Measurements from ENCODE around the gene ASCC3. TPM values are rescaled to one million over a fixed set of nuclear protein-coding genes. Genes with fewer than 3 reads are reported as not detected.

The ASCC3 gene
- total and polyA plus RNA-seq, 2 donors (not counting 3 experiments of a cell fraction or from before 2014, with no cell fraction given) = 15.7 to 57.2 TPM

GRCh38 chr6:100671740-100672139 is 209.4 kb downstream of the ASCC3 start:
- CTCF ChIA-PET = interaction anchor here (1.5 kb wide), 1 partner anchor 804 kb away, joined by 4 read pairs; no protein-coding TSS in a partner anchor
- FAIRE-seq = no peak
- dilution Hi-C loops (cut with MboI; ENCODE audit: extremely low pct_ligation_motif_present, low sequenced_read_pairs) = no loop called here

More at GRCh38 chr6:100671740-100672139, 209.4 kb downstream of the ASCC3 start:
- Histone ChIP-seq H4K20me1 (replicated peaks; ENCODE audit: control insufficient read depth, extremely low read depth, insufficient read depth, low read length) (no peaks in the 10 kb centered on the region), H3K4me2 (ENCODE audit: insufficient read depth, low read length) (no peak overlapping the region), H3K4me3 (replicated peaks in 1 of 3; ENCODE audit: insufficient read depth in 1 of 3, low read depth in 1 of 3, low read length in 3 of 3) (no peak overlapping the region), H3K9me3 (replicated peaks; ENCODE audit: control insufficient read depth, insufficient read depth, low read length) (no peaks in the 10 kb centered on the region), H3K27me3 (ENCODE audit: control insufficient read depth in 2 of 2, insufficient read depth in 2 of 2, low read length in 2 of 2) (no peaks in the 10 kb centered on the region), H3K27ac (ENCODE audit: insufficient read depth, low read depth, low read length) (no peak overlapping the region), H2AFZ (ENCODE audit: low read depth, low read length) (no peak overlapping the region), H3K36me3 (ENCODE audit: control insufficient read depth in 2 of 2, extremely low read depth in 1 of 2, insufficient read depth in 2 of 2, low read length in 2 of 2) (no peaks in the 10 kb centered on the region), H3K9ac (replicated peaks; ENCODE audit: extremely low read depth, insufficient read depth, low read length) (no peak overlapping the region), H3K4me1 (ENCODE audit: control insufficient read depth, extremely low read depth, insufficient read depth, low read length) (no peaks in the 10 kb centered on the region), H3K79me2 (ENCODE audit: control insufficient read depth, insufficient read depth, low read length) (no peaks in the 10 kb centered on the region), H3K9me1 (replicated peaks; ENCODE audit: control insufficient read depth, extremely low read depth, insufficient read depth, low read length) (no peaks in the 10 kb centered on the region)
- TF ChIP-seq JUN (IDR thresholded peaks at IDR 0.05; ENCODE audit: borderline replicate concordance, insufficient read depth, insufficient read length, low read depth) = no peak
- no peak for TF ChIP-seq GATA2 (IDR thresholded peaks at IDR 0.05; ENCODE audit: insufficient read depth, insufficient read length, low read depth, low read length)
- no peak for TF ChIP-seq CTCF (IDR thresholded peaks at IDR 0.05; ENCODE audit: extremely low read depth in 1 of 2, insufficient read depth in 1 of 2, low read depth in 1 of 2, low read length in 2 of 2)
- TF ChIP-seq FOS (IDR thresholded peaks at IDR 0.05; ENCODE audit: borderline replicate concordance, insufficient read depth, low read length) = no peak
- TF ChIP-seq POLR2AphosphoS5 (IDR thresholded peaks at IDR 0.05; ENCODE audit: insufficient read depth, low read depth, low read length) = no peak
- no peak for TF ChIP-seq MYC (IDR thresholded peaks at IDR 0.05; ENCODE audit: low read depth, low read length)
- no peak for TF ChIP-seq MAX (IDR thresholded peaks at IDR 0.05; ENCODE audit: insufficient read depth, insufficient read length)
- no peak for TF ChIP-seq EZH2 (IDR thresholded peaks at IDR 0.05; ENCODE audit: borderline replicate concordance, low read depth, low read length, severe bottlenecking)
- TF ChIP-seq POLR2A (IDR thresholded peaks at IDR 0.05; ENCODE audit: low read depth, low read length) = no peak
- intact Hi-C loops (cut with micrococcal nuclease) = no loop called here
- DNase-seq (ENCODE audit: low read depth, low spot score) = no peak
- POLR2A ChIA-PET = no interaction called here
- BruUV-seq (replicated peaks) = no TSS peak
